Prostate gland (tissue), 2 donors: ENCODE measurements around the gene C1orf35.

Experiments
- CTCF ChIP-seq, 4 experiments: fragments of 200-600 bp in 2 of 4; fragments of 450-650 bp in 2 of 4; sonication (generic) in 2 of 4; IDR thresholded peaks; 1 replicate in 3 of 4; 2 replicates in 1 of 4; pipeline ENCODE4 v1.5.1; 2016 to 2019; ENCODE audit warnings: antibody characterized with exemption in 4 of 4, mild to moderate bottlenecking in 2 of 4, moderate library complexity in 2 of 4
- POLR2A ChIP-seq: fragments of 450-650 bp; IDR thresholded peaks from one replicate; pipeline ENCODE4 v1.6.1; 2016; ENCODE audit warnings: antibody characterized with exemption, mild to moderate bottlenecking
- POLR2AphosphoS5 ChIP-seq: sonication (generic); formaldehyde crosslinking; IDR thresholded peaks from one replicate; pipeline ENCODE4 v1.6.1; 2017; ENCODE audit warnings: antibody characterized with exemption

GRCh38 chr1:228120351-228120750 lies 17.2 kb upstream of the C1orf35 start:
- TF ChIP-seq CTCF (IDR thresholded peaks at IDR 0.05) (no peak), POLR2A (no peak), POLR2AphosphoS5 (no peak)
